Activated B cell treated with CpG ODN at 0.5 μM for 24 hours (primary cell): Measurements from ENCODE around the gene HEXIM2. TPM values are rescaled to one million over a fixed set of nuclear protein-coding genes. Genes with fewer than 3 reads are reported as not detected.
"Not testable (repeated sequence)": the region's sequence is repeated elsewhere in the genome, so short reads cannot be mapped to it uniquely, and the experiment has no call there.

Source experiments
- ATAC-seq: fragments of 200-7000 bp; cut with Tn5 transposase; one replicate; pipeline ENCODE4 v1.10.0; 2021; ENCODE audit warnings: low read depth, mild to moderate bottlenecking, moderate library complexity
- CTCF ChIA-PET: fragments of 350-600 bp; sonication (Branson Sonifier 250); formaldehyde crosslinking; loops from one replicate; lab custom pipeline; 2021; ENCODE audit warnings: antibody characterized with exemption; lab: Charles Lee
- POLR2A ChIA-PET: fragments of 350-600 bp; sonication (Branson Sonifier 250); formaldehyde crosslinking; loops from one replicate; lab custom pipeline; 2021; ENCODE audit warnings: antibody characterized with exemption; lab: Charles Lee
- DNase-seq: peaks from one replicate; pipeline ENCODE4 v3.0.0; 2022
- H3K27ac Mint-ChIP-seq: one replicate; pipeline ENCODE4 v1.8.0; 2020; ENCODE audit warnings: mixed read lengths
- H3K27me3 Mint-ChIP-seq: one replicate; pipeline ENCODE4 v1.8.0; 2021; ENCODE audit warnings: mixed read lengths
- H3K36me3 Mint-ChIP-seq: one replicate; pipeline ENCODE4 v1.8.0; 2021; ENCODE audit warnings: low read depth, mixed read lengths
- H3K4me1 Mint-ChIP-seq: one replicate; pipeline ENCODE4 v1.8.0; 2021; ENCODE audit warnings: mixed read lengths
- H3K4me3 Mint-ChIP-seq: one replicate; pipeline ENCODE4 v1.8.0; 2020; ENCODE audit warnings: mild to moderate bottlenecking, mixed read lengths
- H3K9me3 Mint-ChIP-seq: one replicate; pipeline ENCODE4 v1.8.0; 2020; ENCODE audit warnings: mixed read lengths
- CTCF ChIP-seq: fragments of 200-600 bp; IDR thresholded peaks from one replicate; pipeline ENCODE4 v1.8.0; 2022; ENCODE audit warnings: antibody characterized with exemption, mild to moderate bottlenecking
- intact Hi-C: fragments of 100-400 bp; cut with micrococcal nuclease; formaldehyde crosslinking; loops from one replicate; pipeline ENCODE4 v1.15.1; 2024
- total RNA-seq: library from RNA; stranded (reverse); gene quantifications from 2 replicates; pipeline ENCODE4 v1.2.3, GENCODE V29; 2022

The HEXIM2 gene
- total RNA-seq, 1 donor from 2014 or later: 11.1 TPM

GRCh38 chr17:45123930-45124796 is 37.5 kb upstream of the HEXIM2 start:
- intact Hi-C loops: no loop called here
- H3K4me1 Mint-ChIP-seq: peaks cover 1% of the 10 kb centered on the region
- POLR2A ChIA-PET: no interaction called here
- CTCF ChIA-PET: no interaction called here
- no peaks in the 10 kb centered on the region for H3K36me3 Mint-ChIP-seq
- peak; percentile 85 for ATAC-seq
- H3K4me3 Mint-ChIP-seq: no peak overlapping the region
- no peak for TF ChIP-seq CTCF
- no peak for DNase-seq
- H3K9me3 Mint-ChIP-seq: no peaks in the 10 kb centered on the region
- H3K27ac Mint-ChIP-seq: no peak overlapping the region
- H3K27me3 Mint-ChIP-seq: peaks cover 9% of the 10 kb centered on the region

DNA sequence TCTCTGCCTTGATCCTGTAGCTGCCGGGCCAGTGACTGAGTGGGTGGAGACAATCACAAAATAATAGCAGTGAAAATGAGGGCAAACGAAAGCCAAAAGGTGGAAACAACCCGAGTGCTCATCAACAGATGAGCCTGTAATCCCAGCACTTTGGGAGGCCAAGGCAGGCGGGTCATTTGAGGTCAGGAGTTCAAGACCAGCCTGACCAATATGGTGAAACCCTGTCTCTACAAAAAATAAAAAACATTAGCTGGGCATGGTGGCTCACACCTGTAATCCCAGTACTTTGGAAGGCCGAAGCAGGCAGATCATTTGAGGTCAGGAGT is 36.9 kb upstream of the HEXIM2 start:
- ATAC-seq, H3K27ac Mint-ChIP-seq, H3K4me1 Mint-ChIP-seq, POLR2A ChIA-PET, DNase-seq, intact Hi-C loops, H3K9me3 Mint-ChIP-seq, H3K36me3 Mint-ChIP-seq, H3K4me3 Mint-ChIP-seq, CTCF ChIA-PET, H3K27me3 Mint-ChIP-seq: not testable (repeated sequence)

GRCh38 chr17:45125509-45125908 is 36.2 kb upstream of the HEXIM2 start:
- no peaks in the 10 kb centered on the region for H3K9me3 Mint-ChIP-seq
- no peak for ATAC-seq
- H3K27me3 Mint-ChIP-seq: peaks cover 5% of the 10 kb centered on the region
- H3K27ac Mint-ChIP-seq: no peak overlapping the region
- DNase-seq: no peak
- intact Hi-C loops: no loop called here
- ChIA-PET POLR2A (no interaction called here), CTCF (interaction anchor here (1.5 kb wide), 1 partner anchor 26 kb away, joined by 4 read pairs; no protein-coding TSS in a partner anchor)
- no peaks in the 10 kb centered on the region for H3K36me3 Mint-ChIP-seq
- no peak for TF ChIP-seq CTCF
- no peak overlapping the region for H3K4me3 Mint-ChIP-seq
- H3K4me1 Mint-ChIP-seq: peaks cover 1% of the 10 kb centered on the region

- peaks cover 4% of the 10 kb centered on the region for H3K27me3 Mint-ChIP-seq
- POLR2A ChIA-PET: no interaction called here
- CTCF ChIA-PET: interaction anchor here (1.1 to 1.5 kb wide), 2 partner anchors 27 to 70 kb away, joined by 3 to 4 read pairs; no protein-coding TSS in a partner anchor
- no peak overlapping the region for H3K4me3 Mint-ChIP-seq
- DNase-seq: no peak
- no peak for ATAC-seq
- peaks cover 1% of the 10 kb centered on the region for H3K4me1 Mint-ChIP-seq
- H3K36me3 Mint-ChIP-seq: no peaks in the 10 kb centered on the region
- no peaks in the 10 kb centered on the region for H3K9me3 Mint-ChIP-seq
- intact Hi-C loops: no loop called here
- TF ChIP-seq CTCF: no peak
- no peak overlapping the region for H3K27ac Mint-ChIP-seq
Observed at GRCh38 chr17:45127207-45127547, 34.5 kb upstream of the HEXIM2 start.

DNA sequence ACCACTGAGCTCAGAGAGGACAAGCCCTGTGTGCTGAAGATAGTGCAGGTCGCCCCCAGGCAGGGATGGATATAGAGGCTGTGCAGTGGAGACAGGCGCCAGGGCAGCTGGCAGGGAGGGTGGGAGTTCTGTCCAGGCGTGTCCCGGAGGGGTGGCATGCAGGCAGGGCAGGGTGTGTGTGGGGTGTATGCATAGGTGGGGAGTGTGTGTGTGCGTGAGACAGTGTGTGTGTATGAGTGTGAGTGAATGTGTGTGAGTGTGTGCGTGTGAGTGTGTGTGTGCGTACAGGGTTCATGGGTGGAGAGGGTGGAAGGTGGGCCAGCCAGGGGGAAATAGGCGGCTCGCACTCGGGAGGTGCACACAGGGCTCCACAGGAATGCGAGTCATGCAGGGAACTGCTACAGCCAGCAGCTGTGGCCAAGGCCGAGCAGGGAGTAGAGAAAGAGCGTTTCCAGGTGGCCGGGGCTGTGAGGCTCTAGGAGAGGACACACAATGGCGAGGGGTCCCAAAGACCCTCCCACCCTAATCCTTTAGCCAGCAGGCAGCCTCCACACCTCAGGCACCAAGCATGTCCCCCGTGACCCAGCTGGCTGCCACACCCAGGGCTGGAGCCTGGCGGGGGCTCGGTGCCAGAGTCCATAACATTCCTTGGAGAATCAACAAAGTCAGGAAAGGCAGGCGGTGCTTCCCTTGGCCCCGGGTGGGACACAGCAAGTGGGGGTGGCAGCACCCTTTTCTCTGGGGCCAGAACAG is 34.0 kb upstream of the HEXIM2 start:
- Mint-ChIP-seq H3K4me3 (no peak overlapping the region), H3K9me3 (no peaks in the 10 kb centered on the region), H3K27me3 (peaks cover 4% of the 10 kb centered on the region), H3K4me1 (peaks cover 1% of the 10 kb centered on the region), H3K27ac (no peak overlapping the region), H3K36me3 (no peaks in the 10 kb centered on the region)
- intact Hi-C loops: no loop called here
- ChIA-PET POLR2A (interaction anchor here (0.6 kb wide), 1 partner anchor 20 kb away, joined by 3 read pairs; no protein-coding TSS in a partner anchor), CTCF (interaction anchor here (1.1 to 1.5 kb wide), 2 partner anchors 70 kb away, joined by 3 to 4 read pairs; no protein-coding TSS in a partner anchor)
- DNase-seq (no peak), ATAC-seq (no peak)
- TF ChIP-seq CTCF: no peak
